ENCODE data around the gene CFAP45. TPM values are rescaled to one million over a fixed set of nuclear protein-coding genes. Genes with fewer than 3 reads are reported as not detected.

The CFAP45 gene
- total and polyA plus RNA-seq, 2 experiments from 2014 or later = 0.43 TPM; not detected in 1

DNA sequence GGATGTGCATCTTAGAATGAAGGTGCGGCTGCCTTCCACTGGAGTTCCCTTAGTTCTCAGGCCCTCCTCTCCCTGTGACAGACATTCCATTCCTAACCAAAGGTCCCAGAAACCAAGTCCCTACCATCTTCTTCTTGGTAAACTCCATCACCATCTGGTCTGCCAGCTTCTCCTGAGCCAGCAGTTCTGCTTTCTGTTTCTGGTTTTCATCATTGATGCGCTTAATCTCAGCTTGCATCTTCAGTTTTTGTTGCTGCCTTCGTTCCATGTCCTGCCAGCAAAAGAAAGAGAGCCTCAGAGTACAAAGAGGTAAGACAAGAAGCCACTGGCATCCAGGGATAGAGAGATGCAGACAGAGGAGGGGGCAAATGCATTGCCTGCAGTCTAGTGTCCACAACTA, 19.5 kb downstream of the CFAP45 start:
- 82% methylated on average over 3 of the region's 3 CpGs for WGBS (ENCODE audit: low lambda C conversion rate, missing lambda C conversion rate)
- Histone ChIP-seq H3K4me2 (no peak overlapping the region), H4K20me1 (ENCODE audit: insufficient read depth, poor library complexity, severe bottlenecking) (no peaks in the 10 kb centered on the region), H3K36me3 (replicated peaks; ENCODE audit: insufficient read depth, low read depth) (no peaks in the 10 kb centered on the region), H3K4me3 (no peak overlapping the region), H3K9me3 (ENCODE audit: low read depth) (no peaks in the 10 kb centered on the region), H3K4me1 (ENCODE audit: insufficient read depth) (peaks cover 2% of the 10 kb centered on the region), H3K27ac (no peak overlapping the region), H3K9me2 (replicated peaks; ENCODE audit: insufficient read depth) (no peaks in the 10 kb centered on the region), H2AFZ (no peak overlapping the region), H3K27me3 (no peaks in the 10 kb centered on the region), H3K79me2 (no peaks in the 10 kb centered on the region)
- TF ChIP-seq EZH2phosphoT487 (IDR thresholded peaks at IDR 0.05; ENCODE audit: low read depth, severe bottlenecking, unreplicated experiment) = no peak
- TF ChIP-seq EZH2 (IDR thresholded peaks at IDR 0.05; ENCODE audit: borderline replicate concordance) = no peak
- TF ChIP-seq, protein P1, sequence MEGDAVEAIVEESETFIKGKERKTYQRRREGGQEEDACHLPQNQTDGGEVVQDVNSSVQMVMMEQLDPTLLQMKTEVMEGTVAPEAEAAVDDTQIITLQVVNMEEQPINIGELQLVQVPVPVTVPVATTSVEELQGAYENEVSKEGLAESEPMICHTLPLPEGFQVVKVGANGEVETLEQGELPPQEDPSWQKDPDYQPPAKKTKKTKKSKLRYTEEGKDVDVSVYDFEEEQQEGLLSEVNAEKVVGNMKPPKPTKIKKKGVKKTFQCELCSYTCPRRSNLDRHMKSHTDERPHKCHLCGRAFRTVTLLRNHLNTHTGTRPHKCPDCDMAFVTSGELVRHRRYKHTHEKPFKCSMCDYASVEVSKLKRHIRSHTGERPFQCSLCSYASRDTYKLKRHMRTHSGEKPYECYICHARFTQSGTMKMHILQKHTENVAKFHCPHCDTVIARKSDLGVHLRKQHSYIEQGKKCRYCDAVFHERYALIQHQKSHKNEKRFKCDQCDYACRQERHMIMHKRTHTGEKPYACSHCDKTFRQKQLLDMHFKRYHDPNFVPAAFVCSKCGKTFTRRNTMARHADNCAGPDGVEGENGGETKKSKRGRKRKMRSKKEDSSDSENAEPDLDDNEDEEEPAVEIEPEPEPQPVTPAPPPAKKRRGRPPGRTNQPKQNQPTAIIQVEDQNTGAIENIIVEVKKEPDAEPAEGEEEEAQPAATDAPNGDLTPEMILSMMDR (IDR thresholded peaks at IDR 0.05; ENCODE audit: poor library complexity) = no peak
- DNase-seq (ENCODE audit: low spot score) = no peak

DNA sequence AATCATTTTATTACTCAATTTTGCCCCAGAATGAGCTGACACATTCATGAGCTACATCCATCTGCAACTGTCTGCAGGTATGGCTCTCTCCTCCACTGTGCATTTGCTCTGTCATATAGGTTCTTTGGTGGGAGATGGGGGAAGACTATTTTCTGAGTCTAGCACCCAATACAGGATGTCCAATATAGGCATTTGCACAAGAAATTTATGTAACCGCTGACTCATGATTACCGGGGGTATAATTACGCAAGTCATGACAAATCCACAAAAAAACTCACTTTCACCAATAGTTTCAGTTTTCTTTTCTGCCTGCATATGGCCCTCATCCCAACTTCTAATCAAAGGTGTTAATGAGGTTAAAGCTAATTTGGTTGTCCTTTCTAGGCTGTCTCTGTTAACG, 20.0 kb downstream of the CFAP45 start:
- Histone ChIP-seq H3K36me3 (replicated peaks; ENCODE audit: insufficient read depth, low read depth) (no peaks in the 10 kb centered on the region), H3K27ac (no peak overlapping the region), H3K9me2 (replicated peaks; ENCODE audit: insufficient read depth) (no peaks in the 10 kb centered on the region), H4K20me1 (ENCODE audit: insufficient read depth, poor library complexity, severe bottlenecking) (no peaks in the 10 kb centered on the region), H3K27me3 (no peaks in the 10 kb centered on the region), H2AFZ (no peak overlapping the region), H3K9me3 (ENCODE audit: low read depth) (no peaks in the 10 kb centered on the region), H3K79me2 (no peaks in the 10 kb centered on the region), H3K4me3 (no peak overlapping the region), H3K4me1 (ENCODE audit: insufficient read depth) (peaks cover 2% of the 10 kb centered on the region), H3K4me2 (no peak overlapping the region)
- DNase-seq (ENCODE audit: low spot score) = no peak
- TF ChIP-seq, protein P1 (IDR thresholded peaks at IDR 0.05; ENCODE audit: poor library complexity) = no peak
- 99% methylated on average over 4 of the region's 4 CpGs for WGBS (ENCODE audit: low lambda C conversion rate, missing lambda C conversion rate)

DNA sequence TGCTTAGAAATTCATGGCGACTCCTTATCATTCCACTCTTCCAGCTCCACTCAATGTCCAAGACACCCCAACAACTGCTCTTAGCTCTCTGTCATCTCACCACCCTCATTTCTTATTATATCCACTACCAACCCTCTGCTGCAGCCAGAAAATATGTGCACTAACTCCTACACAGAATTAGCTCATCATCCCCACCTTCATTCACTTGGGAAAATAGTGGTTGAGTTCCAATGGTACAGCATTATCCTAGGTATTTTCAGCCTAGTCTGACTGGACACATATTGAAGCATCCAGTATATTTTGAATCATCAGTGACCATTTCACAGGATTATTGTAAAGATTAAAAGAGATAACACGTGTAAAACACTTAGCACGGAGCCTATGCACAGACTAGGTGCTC, 20.8 kb downstream of the CFAP45 start:
- H3K36me3 ChIP-seq (replicated peaks; ENCODE audit: insufficient read depth, low read depth) = no peaks in the 10 kb centered on the region
- H3K27me3 ChIP-seq = no peaks in the 10 kb centered on the region
- no peaks in the 10 kb centered on the region for H3K79me2 ChIP-seq
- no peaks in the 10 kb centered on the region for H3K9me3 ChIP-seq (ENCODE audit: low read depth)
- H2AFZ ChIP-seq = no peak overlapping the region
- H3K9me2 ChIP-seq (replicated peaks; ENCODE audit: insufficient read depth) = no peaks in the 10 kb centered on the region
- no peak for DNase-seq (ENCODE audit: low spot score)
- TF ChIP-seq, protein P1 (IDR thresholded peaks at IDR 0.05; ENCODE audit: poor library complexity) = no peak
- TF ChIP-seq EZH2 (IDR thresholded peaks at IDR 0.05; ENCODE audit: borderline replicate concordance) (no peak), EZH2phosphoT487 (IDR thresholded peaks at IDR 0.05; ENCODE audit: low read depth, severe bottlenecking, unreplicated experiment) (no peak)
- H3K27ac ChIP-seq = no peak overlapping the region
- no peaks in the 10 kb centered on the region for H4K20me1 ChIP-seq (ENCODE audit: insufficient read depth, poor library complexity, severe bottlenecking)
- H3K4me1 ChIP-seq (ENCODE audit: insufficient read depth) = peaks cover 2% of the 10 kb centered on the region
- WGBS (ENCODE audit: low lambda C conversion rate, missing lambda C conversion rate) = 77% methylated on average over 3 of the region's 3 CpGs
- no peak overlapping the region for H3K4me3 ChIP-seq
- H3K4me2 ChIP-seq = no peak overlapping the region
